ENCODE measurements around the gene GCNT2. TPM values are rescaled to one million over a fixed set of nuclear protein-coding genes. Genes with fewer than 3 reads are reported as not detected.
A peak's percentile ranks its signal among the peaks of the same experiment; 100 is the strongest.

GCNT2 gene
- total RNA-seq, 1 experiment from 2014 or later = 42.8 TPM

GRCh38 chr6:10633216-10633615, 112.1 kb downstream of the GCNT2 start:
- CTCF ChIA-PET = no interaction called here
- H3K4me3 ChIP-seq (ENCODE audit: low read depth in 2 of 2, low read length in 2 of 2) = no peak overlapping the region
- in situ Hi-C loops (cut with HindIII; ENCODE audit: low pct_unique_long_range_greater_than_20kb, low sequenced_read_pairs) = no loop called here
- no peaks in the 10 kb centered on the region for H3K36me3 ChIP-seq (ENCODE audit: control insufficient read depth, insufficient read depth, low read length)
- peak; percentile 74 for DNase-seq (ENCODE audit: low read depth, low spot score)
- no peaks in the 10 kb centered on the region for H3K4me1 ChIP-seq (ENCODE audit: control insufficient read depth, insufficient read depth, low read length)
- intact Hi-C loops (cut with micrococcal nuclease; ENCODE audit: unreplicated experiment) = no loop called here
- peak; percentile 95 for ATAC-seq
- no peaks in the 10 kb centered on the region for H3K9me3 ChIP-seq (ENCODE audit: control insufficient read depth, insufficient read depth, low read depth, low read length)
- POLR2A ChIA-PET = no interaction called here
- no peak overlapping the region for H3K27ac ChIP-seq (ENCODE audit: low read length)
- TSS peak; percentile 13 for BruUV-seq (replicated peaks)
- no peaks in the 10 kb centered on the region for H3K27me3 ChIP-seq (ENCODE audit: control insufficient read depth, insufficient read depth, low read length)
- TF ChIP-seq CTCF (IDR thresholded peaks at IDR 0.05) = no peak
- no peak for TF ChIP-seq REST (IDR thresholded peaks at IDR 0.05; ENCODE audit: insufficient read depth in 1 of 2, low read depth in 2 of 2, low read length in 1 of 2)
- no peak for TF ChIP-seq SIN3A (IDR thresholded peaks at IDR 0.05; ENCODE audit: borderline replicate concordance, insufficient read depth, low read depth, low read length)

- no peak for DNase-seq (ENCODE audit: low read depth, low spot score)
- BruUV-seq (replicated peaks) = no TSS peak
- in situ Hi-C loops (cut with HindIII; ENCODE audit: low pct_unique_long_range_greater_than_20kb, low sequenced_read_pairs) = no loop called here
- intact Hi-C loops (cut with micrococcal nuclease; ENCODE audit: unreplicated experiment) = no loop called here
- TF ChIP-seq REST (IDR thresholded peaks at IDR 0.05; ENCODE audit: insufficient read depth in 1 of 2, low read depth in 2 of 2, low read length in 1 of 2) = no peak
- TF ChIP-seq POLR2AphosphoS5 (IDR thresholded peaks at IDR 0.05; ENCODE audit: low read depth, low read length) = no peak
- no peak for TF ChIP-seq CTCF (IDR thresholded peaks at IDR 0.05)
- TF ChIP-seq TCF7L2 (IDR thresholded peaks at IDR 0.05; ENCODE audit: low read depth, low read length) = no peak
- TF ChIP-seq SIN3A (IDR thresholded peaks at IDR 0.05; ENCODE audit: borderline replicate concordance, insufficient read depth, low read depth, low read length) = no peak
- Histone ChIP-seq H3K9me3 (ENCODE audit: control insufficient read depth, insufficient read depth, low read depth, low read length) (no peaks in the 10 kb centered on the region), H3K4me3 (ENCODE audit: low read depth in 2 of 2, low read length in 2 of 2) (no peak overlapping the region), H3K27ac (ENCODE audit: low read length) (no peak overlapping the region), H3K36me3 (ENCODE audit: control insufficient read depth, insufficient read depth, low read length) (no peaks in the 10 kb centered on the region), H3K27me3 (ENCODE audit: control insufficient read depth, insufficient read depth, low read length) (no peaks in the 10 kb centered on the region), H3K4me1 (ENCODE audit: control insufficient read depth, insufficient read depth, low read length) (no peaks in the 10 kb centered on the region)
- ChIA-PET POLR2A (no interaction called here), CTCF (interaction anchor here (0.6 kb wide), 1 partner anchor 11 kb away, joined by 4 read pairs; no protein-coding TSS in a partner anchor)
- no peak for ATAC-seq
Observed at GRCh38 chr6:10640412-10640811, 119.3 kb downstream of the GCNT2 start.

Data from Panc1 (cell line).